HS-27A (cell line): Measurements from ENCODE around the gene KLF3.

Source experiments
- DNase-seq: peaks from one replicate; pipeline ENCODE4 v3.0.0-alpha.2; 2012; ENCODE audit warnings: low read depth, missing footprints

The KLF3 gene

DNA sequence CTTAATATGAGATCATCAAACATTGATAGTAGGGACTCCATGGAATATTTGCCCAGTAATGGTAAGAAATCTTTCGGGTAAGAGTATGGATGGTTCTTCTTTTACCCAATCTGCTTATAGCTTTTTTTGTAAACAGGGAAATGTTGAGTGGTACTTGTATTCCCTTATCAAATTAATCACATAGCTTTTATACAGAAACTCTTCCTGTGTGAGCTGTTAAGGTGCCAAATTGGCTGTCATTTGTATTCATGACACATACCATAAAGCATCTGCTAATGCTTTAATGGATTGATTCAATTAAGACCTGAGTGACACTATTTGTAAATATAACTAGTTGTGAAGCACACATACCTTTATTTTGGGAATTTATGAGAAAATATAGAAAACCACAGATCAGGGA is 34.2 kb downstream of the KLF3 start:
- no peak for DNase-seq

- no peak for DNase-seq
Observed at GRCh38 chr4:38699112-38699511, 35.1 kb downstream of the KLF3 start.

DNA sequence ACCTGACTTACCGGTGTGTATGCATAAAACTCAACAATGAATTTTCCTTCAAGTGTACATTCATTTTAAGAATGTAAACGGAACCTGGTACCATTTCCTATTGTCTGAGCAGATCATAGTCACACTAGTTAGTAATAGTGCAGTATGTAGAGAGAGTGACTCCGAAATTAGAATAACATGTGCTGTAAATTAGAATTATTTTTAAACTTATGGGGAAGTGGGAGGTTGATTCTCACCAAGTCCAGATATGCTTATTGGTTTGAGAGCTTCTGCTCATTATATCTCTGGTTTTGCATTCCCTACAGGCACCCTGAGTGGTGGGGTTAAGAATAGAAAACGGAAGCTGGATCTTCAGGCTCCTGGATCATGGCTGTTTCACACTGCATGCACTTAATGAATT is 39.6 kb downstream of the KLF3 start:
- no peak for DNase-seq

- DNase-seq = no peak
Observed at GRCh38 chr4:38704622-38705154, 40.7 kb downstream of the KLF3 start.

DNA sequence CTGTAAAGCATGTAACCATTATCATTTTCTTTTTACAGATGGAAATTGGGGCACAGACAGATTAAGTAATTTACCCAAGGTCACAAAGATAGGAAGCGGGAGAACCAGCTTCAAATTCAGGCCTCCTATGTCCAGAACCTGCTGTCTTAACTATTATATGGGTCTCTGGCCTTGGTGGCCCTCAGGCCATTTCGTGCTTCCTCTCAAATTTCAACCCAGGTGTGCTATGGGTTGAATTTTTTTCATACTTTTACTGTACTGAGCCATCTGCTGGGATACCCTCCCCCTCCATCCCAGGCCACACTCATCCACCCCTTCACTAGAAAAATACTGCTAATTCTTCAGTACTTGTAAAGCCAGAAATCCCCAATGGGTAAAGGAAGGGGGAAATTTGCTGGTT is 42.3 kb downstream of the KLF3 start:
- no peak for DNase-seq

GRCh38 chr4:38710053-38710452 is 46.1 kb downstream of the KLF3 start:
- no peak for DNase-seq

- DNase-seq = no peak
Observed at GRCh38 chr4:38711066-38711465, 47.1 kb downstream of the KLF3 start.

DNA sequence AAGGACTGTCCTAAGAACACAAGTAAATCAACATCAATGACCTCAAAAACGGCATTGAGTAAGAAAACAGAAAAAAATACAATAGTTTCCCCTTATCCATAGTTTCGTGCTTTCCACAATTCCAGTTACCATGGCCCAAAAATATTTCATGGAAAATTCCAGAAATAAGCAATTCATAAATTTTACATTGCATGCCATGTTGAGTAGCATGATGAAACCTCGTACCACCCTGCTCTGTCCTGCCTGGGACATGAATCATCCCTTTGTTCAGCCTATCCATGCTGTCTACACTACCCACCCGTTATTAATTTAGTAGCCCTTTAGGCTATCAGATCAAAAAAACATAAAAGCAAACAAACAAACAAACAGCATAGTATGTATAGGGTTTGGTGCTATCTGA is 51.1 kb downstream of the KLF3 start:
- no peak for DNase-seq

- no peak for DNase-seq
Observed at GRCh38 chr4:38716256-38716655, 52.3 kb downstream of the KLF3 start.

DNA sequence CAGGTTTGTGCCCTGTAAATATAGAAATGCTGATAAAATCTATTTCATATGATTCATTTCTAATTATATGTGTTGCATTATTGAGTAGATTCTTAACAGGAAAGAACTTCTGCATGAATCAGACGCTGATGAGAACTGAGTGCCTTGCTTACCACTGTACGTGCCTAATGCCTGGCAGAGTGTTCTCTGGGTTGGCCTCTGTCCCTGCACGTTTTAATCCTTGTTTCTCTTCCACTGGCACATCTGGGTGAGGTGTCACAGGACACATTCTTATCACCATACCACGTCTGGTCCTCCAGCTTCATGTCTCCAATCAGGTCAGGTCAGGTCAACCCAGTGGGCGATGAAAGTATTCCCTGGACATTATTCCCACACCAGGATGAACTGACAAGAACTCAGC is 53.6 kb downstream of the KLF3 start:
- no peak for DNase-seq

DNA sequence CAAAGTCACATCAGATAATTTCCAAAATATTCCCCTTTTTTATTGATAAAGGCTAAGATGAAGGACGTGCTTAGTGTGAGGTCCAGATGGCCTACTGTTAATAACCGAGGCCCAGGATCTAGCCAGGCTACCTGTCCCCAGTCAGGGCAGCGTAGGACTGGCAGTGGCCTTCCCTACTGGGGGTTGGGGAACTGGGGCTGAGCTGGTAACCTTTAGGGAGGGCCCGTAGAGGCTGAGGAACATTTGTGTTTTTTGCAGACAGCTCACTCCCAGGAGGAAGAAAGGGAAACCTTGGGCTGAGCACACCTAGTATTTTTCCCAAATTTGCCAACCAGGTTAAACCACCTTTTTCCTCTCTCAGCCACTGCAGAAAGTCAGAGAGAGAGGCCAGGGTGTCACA is 59.1 kb downstream of the KLF3 start:
- DNase-seq = no peak

- DNase-seq = no peak
Observed at GRCh38 chr4:38723726-38724474, 59.9 kb downstream of the KLF3 start.

GRCh38 chr4:38724475-38724808 is 60.4 kb downstream of the KLF3 start:
- DNase-seq = no peak

GRCh38 chr4:38728631-38729141 is 64.7 kb downstream of the KLF3 start:
- DNase-seq = no peak

- no peak for DNase-seq
Observed at GRCh38 chr4:38730493-38730829, 66.5 kb downstream of the KLF3 start.

- DNase-seq = peak; percentile 79
Observed at GRCh38 chr4:38730830-38731646, 67.0 kb downstream of the KLF3 start.

DNA sequence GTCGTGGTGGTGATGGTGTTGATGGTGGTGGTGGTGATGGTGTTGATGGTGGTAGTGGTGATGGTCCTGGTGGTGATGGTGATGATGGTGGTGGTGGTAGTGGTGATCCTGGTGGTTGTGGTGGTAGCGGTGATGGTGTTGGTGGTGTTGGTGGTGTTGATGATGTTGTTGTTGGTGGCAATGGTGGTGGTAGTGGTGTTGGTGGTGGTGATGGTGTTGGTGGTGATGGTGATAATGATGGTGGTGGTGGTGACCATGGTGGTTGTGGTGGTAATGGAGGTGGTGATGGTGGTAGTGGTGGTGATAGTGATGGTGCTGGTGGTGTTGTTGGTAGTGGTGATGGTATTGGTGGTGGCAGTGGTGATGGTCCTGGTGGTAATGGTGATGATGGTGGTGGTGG is 69.7 kb downstream of the KLF3 start:
- DNase-seq = no peak

- no peak for DNase-seq
Observed at GRCh38 chr4:38734446-38734845, 70.4 kb downstream of the KLF3 start.

DNA sequence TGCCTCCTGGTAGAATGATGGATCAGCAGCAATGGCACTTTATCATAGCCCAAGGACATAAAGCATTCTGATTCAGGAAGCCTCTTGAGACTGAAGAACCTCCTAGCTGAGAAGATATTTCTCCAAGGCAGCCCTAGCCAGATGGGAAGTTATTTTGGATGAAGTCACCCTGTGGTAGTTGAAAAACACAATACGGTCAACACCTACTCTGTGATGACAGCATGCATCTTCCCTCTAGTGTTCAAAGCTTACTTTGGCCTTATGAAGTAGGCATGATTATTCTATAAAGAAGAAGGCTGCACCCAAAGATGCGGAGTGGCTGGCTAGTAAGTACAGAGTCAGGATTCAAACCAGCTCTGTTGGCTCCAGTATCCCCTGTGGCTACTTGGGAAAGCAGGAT is 70.9 kb downstream of the KLF3 start:
- DNase-seq = no peak

- DNase-seq = no peak
Observed at GRCh38 chr4:38735870-38736269, 71.9 kb downstream of the KLF3 start.

GRCh38 chr4:38738940-38739803 is 75.2 kb downstream of the KLF3 start:
- DNase-seq = no peak

DNA sequence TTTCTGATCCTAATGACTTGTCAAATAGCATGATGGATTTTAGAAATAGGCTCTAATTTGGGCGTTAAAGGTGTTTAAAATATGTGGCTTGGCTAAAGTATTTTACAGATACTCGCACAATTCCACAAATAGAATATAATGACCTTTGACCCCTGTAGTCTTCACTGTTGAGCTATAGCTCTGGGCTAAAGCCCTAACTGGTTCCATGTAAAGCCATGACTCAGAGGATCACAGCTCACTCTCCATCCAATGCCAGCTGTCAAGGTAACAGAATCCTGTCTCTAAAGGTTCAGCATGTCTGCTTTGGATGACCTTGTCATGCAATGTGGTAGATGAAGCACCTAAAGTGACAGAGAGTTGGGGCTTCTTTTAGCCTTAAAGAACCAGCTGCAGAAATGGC is 76.3 kb downstream of the KLF3 start:
- DNase-seq = no peak
